Neuronal stem cell (in vitro differentiated cells): ENCODE results near the gene OLFML2A.
A peak's percentile ranks its signal among the peaks of the same experiment; 100 is the strongest.

Experiments
- DNase-seq: peaks from one replicate; pipeline ENCODE4 v3.0.0-alpha.2; 2013; ENCODE audit warnings: low spot score
- H2AFZ ChIP-seq: one replicate; pipeline ENCODE4 v1.6.1; 2013; ENCODE audit warnings: mild to moderate bottlenecking, low read length, inconsistent platforms
- H2AK5ac ChIP-seq: 2 replicates; pipeline ENCODE4 v1.6.1; 2013; ENCODE audit warnings: low read depth, mild to moderate bottlenecking, inconsistent platforms, low read length, moderate library complexity, mixed read lengths
- H2BK120ac ChIP-seq: 2 replicates; pipeline ENCODE4 v1.6.1; 2013; ENCODE audit warnings: low read depth, mild to moderate bottlenecking, inconsistent platforms, low read length, moderate library complexity, mixed read lengths
- H2BK12ac ChIP-seq: one replicate; pipeline ENCODE4 v1.6.1; 2013; ENCODE audit warnings: low read length, inconsistent platforms
- H2BK15ac ChIP-seq: 2 replicates; pipeline ENCODE4 v1.6.1; 2013; ENCODE audit warnings: mild to moderate bottlenecking, low read length, inconsistent platforms, mixed read lengths
- H2BK5ac ChIP-seq: one replicate; pipeline ENCODE4 v1.6.1; 2013; ENCODE audit warnings: inconsistent platforms, mild to moderate bottlenecking, low read length, moderate library complexity
- H3K14ac ChIP-seq: one replicate; pipeline ENCODE4 v1.6.1; 2013; ENCODE audit warnings: low read length, inconsistent platforms
- H3K18ac ChIP-seq: 2 replicates; pipeline ENCODE4 v1.6.1; 2013; ENCODE audit warnings: low read length, inconsistent platforms
- H3K23ac ChIP-seq: 2 replicates; pipeline ENCODE4 v1.6.1; 2013; ENCODE audit warnings: low read depth, mild to moderate bottlenecking, mixed read lengths, low read length, inconsistent platforms; ENCODE audit not compliant: poor library complexity
- H3K27ac ChIP-seq: replicated peaks from 3 replicates; pipeline ENCODE4 v1.5.1; 2013; ENCODE audit warnings: low read length, inconsistent platforms
- H3K27me3 ChIP-seq, 3 experiments: 2 replicates each; pipeline ENCODE4 v1.6.1; 2013; ENCODE audit warnings: low read length in 3 of 3, mild to moderate bottlenecking in 2 of 3, inconsistent platforms in 1 of 3, low read depth in 1 of 3, mixed read lengths in 1 of 3, moderate library complexity in 1 of 3; ENCODE audit not compliant: control insufficient read depth in 3 of 3, insufficient read depth in 3 of 3
- H3K36me3 ChIP-seq, 2 donors: replicated peaks in 1 of 2; 2 replicates each; pipeline ENCODE4 v1.6.1; 2013; ENCODE audit warnings: low read length in 2 of 2; ENCODE audit not compliant: control insufficient read depth in 2 of 2, insufficient read depth in 2 of 2
- H3K4ac ChIP-seq: 2 replicates; pipeline ENCODE4 v1.6.1; 2013; ENCODE audit warnings: inconsistent platforms, mild to moderate bottlenecking, low read length, moderate library complexity
- H3K4me1 ChIP-seq, 2 donors: 1 replicate in 1 of 2; 2 replicates in 1 of 2; pipeline ENCODE4 v1.6.1; 2013; ENCODE audit warnings: low read length in 2 of 2, low read depth in 1 of 2; ENCODE audit not compliant: control insufficient read depth in 2 of 2, insufficient read depth in 1 of 2
- H3K4me2 ChIP-seq: one replicate; pipeline ENCODE4 v1.6.1; 2013; ENCODE audit warnings: mild to moderate bottlenecking, low read length, inconsistent platforms; ENCODE audit not compliant: insufficient read depth, poor library complexity, severe bottlenecking
- H3K4me3 ChIP-seq, 2 donors: 2 replicates each; pipeline ENCODE4 v1.5.1; 2013; ENCODE audit warnings: low read length in 2 of 2, mild to moderate bottlenecking in 2 of 2, inconsistent platforms in 1 of 2, moderate library complexity in 1 of 2
- H3K79me1 ChIP-seq: one replicate; pipeline ENCODE4 v1.6.1; 2013; ENCODE audit warnings: low read depth, mild to moderate bottlenecking, inconsistent platforms, low read length, moderate library complexity
- H3K9ac ChIP-seq: one replicate; pipeline ENCODE4 v1.6.1; 2013; ENCODE audit warnings: mild to moderate bottlenecking, low read depth, low read length, inconsistent platforms; ENCODE audit not compliant: poor library complexity
- H3K9me3 ChIP-seq, 2 donors: replicated peaks in 1 of 2; 2 replicates each; pipeline versions ENCODE3 to v1.6.1; 2013; ENCODE audit warnings: low read length in 2 of 2, mild to moderate bottlenecking in 2 of 2, inconsistent platforms in 1 of 2, low read depth in 1 of 2, mixed read lengths in 1 of 2, moderate library complexity in 1 of 2; ENCODE audit not compliant: control insufficient read depth in 2 of 2, insufficient read depth in 1 of 2
- H4K8ac ChIP-seq: one replicate; pipeline ENCODE4 v1.6.1; 2013; ENCODE audit warnings: low read depth, mild to moderate bottlenecking, inconsistent platforms, low read length, moderate library complexity
- H4K91ac ChIP-seq: one replicate; pipeline ENCODE4 v1.6.1; 2013; ENCODE audit warnings: low read length, low read depth, mild to moderate bottlenecking, inconsistent platforms; ENCODE audit not compliant: poor library complexity
- WGBS, 2 donors: extraction: QIAGEN DNeasy Blood & Tissue Kit; methylation state at CpG; one replicate each; pipeline ENCODE4 v1.1.7; 2013; ENCODE audit warnings: missing lambda C conversion rate in 2 of 2, mixed read lengths in 1 of 2; ENCODE audit not compliant: insufficient read length in 2 of 2, insufficient replicate concordance in 1 of 2; ENCODE audit errors: extremely low coverage in 2 of 2; 5-methylcytosine and 5-hydroxymethylcytosine counted together

The OLFML2A gene

DNA sequence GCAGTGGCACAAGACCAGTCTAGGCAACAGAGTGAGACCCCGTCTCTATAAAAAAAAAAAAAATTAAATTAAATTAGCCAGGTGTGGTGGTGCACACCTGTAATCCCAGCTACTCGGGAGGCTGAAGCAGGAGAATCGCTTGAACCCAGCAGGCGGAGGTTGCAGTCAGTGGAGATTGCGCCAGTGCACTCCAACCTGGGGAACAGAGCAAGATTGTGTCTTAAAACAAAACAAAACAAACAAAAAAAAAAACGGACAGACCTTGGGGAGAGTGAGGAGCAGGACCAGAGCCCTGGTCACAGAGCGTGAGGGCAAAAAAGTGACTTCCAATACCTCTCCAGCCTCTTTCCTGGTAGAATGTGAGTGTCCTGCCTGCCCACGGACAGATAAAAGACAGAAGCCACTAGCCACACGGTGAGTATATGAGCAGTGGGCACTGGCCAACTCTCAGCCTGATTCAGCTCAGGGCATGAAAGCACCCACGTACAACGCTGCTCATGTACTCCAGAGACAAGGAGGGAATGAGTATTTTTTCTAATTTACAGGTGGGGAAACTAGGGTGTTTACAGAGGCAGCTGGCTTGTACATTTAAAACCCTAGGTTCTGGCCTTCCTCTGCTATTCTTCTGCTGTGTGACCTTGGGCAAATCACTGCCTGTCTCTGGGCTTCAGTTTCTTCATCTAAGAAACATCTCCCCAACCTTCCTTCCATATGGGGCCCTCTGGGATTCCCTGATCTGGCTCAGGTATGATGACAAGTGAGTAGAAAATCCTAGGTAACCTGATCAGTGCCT is 1.8 kb downstream of the OLFML2A start:
- no peak overlapping the region for H4K8ac ChIP-seq
- no CpG with 5 or more reads among the region's 11 CpGs for WGBS, 2 donors
- H3K27me3 ChIP-seq: peaks cover 0 to 35% (median 22%) of the 10 kb centered on the region in 3 experiments

GRCh38 chr9:124779368-124780059 is 2.6 kb downstream of the OLFML2A start:
- Histone ChIP-seq H3K27me3 (peaks cover 0 to 35% (median 22%) of the 10 kb centered on the region in 3 experiments), H3K79me1 (no peaks in the 10 kb centered on the region), H3K14ac (no peak overlapping the region), H3K4me1 (peaks cover 14 to 18% of the 10 kb centered on the region in 2 donors), H3K36me3 (no peaks in the 10 kb centered on the region), H3K9ac (no peak overlapping the region), H4K91ac (no peak overlapping the region), H2BK5ac (no peak overlapping the region), H3K27ac (no peak overlapping the region), H2BK12ac (no peak overlapping the region), H2AFZ (peak overlapping the region; percentile 89), H4K8ac (no peak overlapping the region), H3K4me2 (peak overlapping the region; percentile 33), H3K23ac (no peak overlapping the region), H2AK5ac (no peak overlapping the region), H3K4me3 (no peak overlapping the region), H3K18ac (peak overlapping the region; percentile 49), H2BK120ac (no peak overlapping the region), H2BK15ac (no peak overlapping the region), H3K9me3 (no peaks in the 10 kb centered on the region), H3K4ac (no peak overlapping the region)
- DNase-seq: no peak
- WGBS, 2 donors: no CpG with 5 or more reads among the region's 6 CpGs

More for the DNA sequence above, 1.8 kb downstream of the OLFML2A start:
- H3K4me3 ChIP-seq: no peak overlapping the region
- H3K18ac ChIP-seq: no peak overlapping the region
- peaks cover 14 to 20% of the 10 kb centered on the region in 2 donors for H3K4me1 ChIP-seq
- DNase-seq: no peak
- H3K23ac ChIP-seq: no peak overlapping the region
- H3K14ac ChIP-seq: no peak overlapping the region
- no peak overlapping the region for H2BK5ac ChIP-seq
- H3K27ac ChIP-seq: no peak overlapping the region
- peak overlapping the region; percentile 89 for H2AFZ ChIP-seq
- no peak overlapping the region for H2AK5ac ChIP-seq
- H3K4me2 ChIP-seq: peak overlapping the region; percentile 27
- no peak overlapping the region for H2BK15ac ChIP-seq
- H3K4ac ChIP-seq: no peak overlapping the region
- no peak overlapping the region for H4K91ac ChIP-seq
- H3K79me1 ChIP-seq: no peaks in the 10 kb centered on the region
- no peaks in the 10 kb centered on the region for H3K9me3 ChIP-seq
- H2BK120ac ChIP-seq: no peak overlapping the region
- no peak overlapping the region for H3K9ac ChIP-seq
- no peaks in the 10 kb centered on the region for H3K36me3 ChIP-seq
- no peak overlapping the region for H2BK12ac ChIP-seq

- no peak for DNase-seq
- WGBS, 2 donors: no CpG with 5 or more reads among the region's 14 CpGs
These were observed 3.3 kb downstream of the OLFML2A start for GRCh38 chr9:124780060-124780756.

More at GRCh38 chr9:124780060-124780756, 3.3 kb downstream of the OLFML2A start:
- Histone ChIP-seq H3K4me2 (no peak overlapping the region), H3K36me3 (no peaks in the 10 kb centered on the region), H3K4me3 (no peak overlapping the region), H2BK5ac (no peak overlapping the region), H4K91ac (peak overlapping the region; percentile 45), H3K23ac (no peak overlapping the region), H4K8ac (no peak overlapping the region), H2AK5ac (peak overlapping the region; percentile 72), H2AFZ (peak overlapping the region; percentile 89), H3K27ac (no peak overlapping the region), H2BK15ac (peak overlapping the region; percentile 51), H3K18ac (peak overlapping the region; percentile 11), H2BK12ac (peak overlapping the region; percentile 82), H2BK120ac (no peak overlapping the region), H3K4ac (no peak overlapping the region), H3K79me1 (no peaks in the 10 kb centered on the region), H3K27me3 (peaks cover 0 to 33% (median 22%) of the 10 kb centered on the region in 3 experiments), H3K9ac (peak overlapping the region; percentile 65), H3K4me1 (peaks cover 14 to 17% of the 10 kb centered on the region in 2 donors), H3K14ac (no peak overlapping the region), H3K9me3 (no peaks in the 10 kb centered on the region)
